A549 (cell line): ENCODE measurements around the gene FAM89B. TPM values are rescaled to one million over a fixed set of nuclear protein-coding genes. Genes with fewer than 3 reads are reported as not detected.
A peak's percentile ranks its signal among the peaks of the same experiment; 100 is the strongest.

Experiments used
- CBX2 ChIP-seq: fragments of 200-600 bp; sonication (generic); IDR thresholded peaks from 2 replicates; pipeline ENCODE4 v1.6.1; 2016; ENCODE audit warnings: low read depth, mild to moderate bottlenecking, borderline replicate concordance
- CBX8 ChIP-seq: fragments of 200-600 bp; sonication (generic); IDR thresholded peaks from 2 replicates; pipeline ENCODE4 v1.6.1; 2016
- CHD2 ChIP-seq: fragments of 150-350 bp; IDR thresholded peaks from 2 replicates; pipeline ENCODE4 v1.6.1; 2014; ENCODE audit warnings: low read length; ENCODE audit not compliant: partially characterized antibody
- CTCF ChIP-seq: fragments of >200 bp; sonication (Bioruptor Twin); formaldehyde crosslinking; IDR thresholded peaks from 3 replicates; pipeline ENCODE4 v1.5.1; 2016
- EHMT2 ChIP-seq: fragments of 200-600 bp; sonication (generic); IDR thresholded peaks from 2 replicates; pipeline ENCODE4 v1.6.1; 2016; ENCODE audit warnings: antibody characterized with exemption, low read depth, mild to moderate bottlenecking, moderate library complexity
- EP300 ChIP-seq, 2 experiments: fragments of >200 bp; sonication (Bioruptor Twin); formaldehyde crosslinking; IDR thresholded peaks; 2 replicates in 1 of 2; 3 replicates in 1 of 2; pipeline ENCODE4 v1.6.1; 2016 to 2017
- FOSB ChIP-seq: fragments of 250-450 bp; sonication (Bioruptor Pico); IDR thresholded peaks from 2 replicates; pipeline ENCODE4 v1.5.0; 2020; ENCODE audit warnings: mild to moderate bottlenecking, moderate library complexity
- FOSL2 ChIP-seq, 2 experiments: fragments of 450-650 bp in 1 of 2; fragments of >200 bp in 1 of 2; sonication (Bioruptor Twin) in 1 of 2; formaldehyde crosslinking; IDR thresholded peaks; 2 replicates each; pipeline versions ENCODE4 v1.5.0 to v1.6.1; 2016 to 2020; ENCODE audit warnings: mild to moderate bottlenecking in 1 of 2, moderate library complexity in 1 of 2
- GATA3 ChIP-seq: IDR thresholded peaks from 2 replicates; pipeline ENCODE4 v1.6.1; 2012; ENCODE audit warnings: borderline replicate concordance
- HDAC2 ChIP-seq: fragments of 200-600 bp; sonication (generic); IDR thresholded peaks from 2 replicates; pipeline ENCODE4 v1.6.1; 2016
- HOXB13 ChIP-seq: fragments of 250-450 bp; sonication (Bioruptor Pico); IDR thresholded peaks from 2 replicates; pipeline ENCODE4 v1.5.0; 2020; ENCODE audit warnings: low read depth, mild to moderate bottlenecking, moderate library complexity
- HOXB5 ChIP-seq: fragments of 250-450 bp; sonication (Bioruptor Pico); IDR thresholded peaks from 2 replicates; pipeline ENCODE4 v1.5.0; 2020; ENCODE audit warnings: mild to moderate bottlenecking, moderate library complexity
- KDM1A ChIP-seq: fragments of 200-600 bp; sonication (generic); IDR thresholded peaks from 2 replicates; pipeline ENCODE4 v1.6.1; 2016; ENCODE audit warnings: low read depth, mild to moderate bottlenecking
- KDM5A ChIP-seq: fragments of 200-600 bp; sonication (generic); IDR thresholded peaks from 2 replicates; pipeline ENCODE4 v1.6.1; 2016; ENCODE audit warnings: antibody characterized with exemption, mild to moderate bottlenecking
- MAZ ChIP-seq: fragments of 150-350 bp; IDR thresholded peaks from 2 replicates; pipeline ENCODE4 v1.6.1; 2014; ENCODE audit warnings: antibody characterized with exemption, low read depth, low read length, borderline replicate concordance
- NPAS2 ChIP-seq: fragments of 250-450 bp; sonication (Bioruptor Pico); IDR thresholded peaks from 2 replicates; pipeline ENCODE4 v1.8.0; 2022; ENCODE audit warnings: mild to moderate bottlenecking, moderate library complexity, borderline replicate concordance
- PHF8 ChIP-seq: fragments of 200-600 bp; sonication (generic); IDR thresholded peaks from 2 replicates; pipeline ENCODE4 v1.6.1; 2016; ENCODE audit warnings: low read depth, mild to moderate bottlenecking, antibody characterized with exemption, moderate library complexity, borderline replicate concordance
- POLR2AphosphoS2 ChIP-seq: conservative IDR thresholded peaks from 2 replicates; pipeline ENCODE4 v1.6.1; 2012; ENCODE audit warnings: low read length, improper control_type of control experiment, inconsistent platforms
- RAD21 ChIP-seq, 2 experiments: fragments of >200 bp in 1 of 2; sonication (Bioruptor Twin) in 1 of 2; formaldehyde crosslinking in 1 of 2; IDR thresholded peaks in 1 of 2; conservative IDR thresholded peaks in 1 of 2; 2 replicates in 1 of 2; 3 replicates in 1 of 2; pipeline ENCODE4 v1.6.1; 2012 to 2018; ENCODE audit warnings: inconsistent platforms in 1 of 2
- RARB ChIP-seq: fragments of 250-450 bp; sonication (Bioruptor Pico); IDR thresholded peaks from 2 replicates; pipeline ENCODE4 v1.8.0; 2021; ENCODE audit warnings: mild to moderate bottlenecking, moderate library complexity
- RFX5 ChIP-seq: fragments of 450-650 bp; IDR thresholded peaks from 2 replicates; pipeline ENCODE4 v1.7.1; 2014; ENCODE audit warnings: antibody characterized with exemption, mild to moderate bottlenecking, moderate library complexity
- RNF2 ChIP-seq: fragments of 200-600 bp; sonication (generic); IDR thresholded peaks from 2 replicates; pipeline ENCODE4 v1.6.1; 2016; ENCODE audit warnings: low read depth, mild to moderate bottlenecking, antibody characterized with exemption, moderate library complexity, borderline replicate concordance
- SMC3 ChIP-seq: fragments of >200 bp; sonication (Bioruptor Twin); formaldehyde crosslinking; IDR thresholded peaks from 3 replicates; pipeline ENCODE4 v1.6.1; 2018; ENCODE audit warnings: inconsistent platforms
- SREBF2 ChIP-seq: fragments of 450-650 bp; IDR thresholded peaks from 2 replicates; pipeline ENCODE4 v1.6.1; 2014; ENCODE audit warnings: mild to moderate bottlenecking, moderate library complexity
- TFCP2L1 ChIP-seq: fragments of 250-450 bp; sonication (Bioruptor Pico); IDR thresholded peaks from 2 replicates; pipeline ENCODE4 v1.5.0; 2021; ENCODE audit warnings: mild to moderate bottlenecking
- ZC3H11A ChIP-seq: fragments of 450-650 bp; IDR thresholded peaks from 2 replicates; pipeline ENCODE4 v1.6.1; 2014; ENCODE audit warnings: antibody characterized with exemption, mild to moderate bottlenecking
- ZSCAN20 ChIP-seq: fragments of 250-450 bp; sonication (Bioruptor Pico); IDR thresholded peaks from 2 replicates; pipeline ENCODE4 v1.8.0; 2022; ENCODE audit warnings: mild to moderate bottlenecking, moderate library complexity
- polyA plus RNA-seq, 4 experiments: library from polyadenylated mRNA; depleted of rRNA in 3 of 4; stranded (reverse); fragments of >200 nt; fragmentation: RNase III in 1 of 4; extraction: RNeasy Plus Mini Kit Qiagen cat#74134 plus additional on column Dnase treatment in 1 of 4; gene quantifications; 2 replicates in 3 of 4; 3 replicates in 1 of 4; pipeline ENCODE4 v1.2.3, GENCODE V29; 2011 to 2017
- TF ChIP-seq, protein P1 (sequence below): fragments of 450-650 bp; IDR thresholded peaks from 2 replicates; pipeline ENCODE4 v1.6.1; 2014; ENCODE audit warnings: antibody characterized with exemption
- TF ChIP-seq, protein P2 (sequence below): fragments of 250-450 bp; sonication (Bioruptor Pico); IDR thresholded peaks from 2 replicates; pipeline ENCODE4 v1.5.0; 2021; ENCODE audit warnings: mild to moderate bottlenecking, moderate library complexity, borderline replicate concordance
- TF ChIP-seq, protein P3 (sequence below): fragments of 200-600 bp; sonication (generic); IDR thresholded peaks from 2 replicates; pipeline ENCODE4 v1.6.1; 2016; ENCODE audit warnings: antibody characterized with exemption, mild to moderate bottlenecking, moderate library complexity
- TF ChIP-seq, protein P4 (sequence below): IDR thresholded peaks from 2 replicates; pipeline ENCODE4 v1.6.1; 2012; ENCODE audit warnings: low read depth, borderline replicate concordance
- TF ChIP-seq, protein P5 (sequence below): fragments of >200 bp; sonication (Bioruptor Twin); formaldehyde crosslinking; IDR thresholded peaks from 3 replicates; pipeline ENCODE4 v1.6.1; 2016

The FAM89B gene
- polyA plus RNA-seq, 2 of the 4 experiments (the other 2 are of a cell fraction) = 13.5 to 23.9 TPM

DNA sequence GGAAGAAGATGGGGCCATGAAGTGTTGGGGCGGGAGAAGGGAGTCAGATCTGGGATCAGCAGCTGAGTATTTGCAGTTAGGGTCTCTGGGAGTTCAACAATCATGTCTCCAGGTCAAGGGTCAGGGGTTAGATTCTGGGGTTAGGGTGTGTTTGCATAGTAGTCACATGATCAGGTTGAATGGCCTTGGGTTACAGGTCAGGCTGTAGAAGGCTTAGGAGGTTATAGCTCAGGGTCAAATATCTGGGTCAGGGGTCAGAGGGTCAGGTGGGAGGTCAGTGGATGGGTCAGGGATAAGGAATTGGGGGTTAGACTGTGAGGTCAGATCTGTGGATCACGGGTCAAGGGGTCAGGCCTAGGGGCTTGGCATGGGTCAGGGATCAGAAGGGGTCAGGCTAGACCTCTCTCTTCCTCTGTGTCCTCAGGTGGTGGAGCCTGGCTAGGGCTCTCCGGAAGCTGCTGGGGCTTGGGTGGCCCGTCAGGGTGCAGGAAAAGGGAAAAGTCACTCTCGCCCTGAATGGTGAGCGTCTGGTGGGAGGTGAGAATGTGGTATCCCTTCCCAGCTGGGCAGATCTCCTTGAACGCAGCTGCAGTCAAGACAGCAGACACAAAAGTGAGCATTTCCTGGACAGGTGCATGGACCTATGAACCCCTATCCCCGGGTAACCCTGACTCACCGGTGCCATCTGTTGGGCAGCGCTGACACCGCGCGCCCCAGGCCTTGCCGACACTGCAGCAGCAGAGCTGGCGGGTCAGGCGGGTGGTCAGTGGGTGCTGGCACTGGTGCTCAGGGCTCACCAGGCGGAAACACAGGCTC, 20.6 kb upstream of the FAM89B start (continued):
- TF ChIP-seq FOSB (CRISPR knock-in tag) (no peak), CBX8 (no peak), PHF8 (no peak), SREBF2 (no peak), SMC3 (peak; percentile 35; the same call in 1 of the 3 replicates), HDAC2 (no peak), RFX5 (no peak), ZSCAN20 (CRISPR knock-in tag) (no peak), EP300 (IDR thresholded peaks at IDR 0.05) (no peak), CBX2 (no peak), HOXB5 (CRISPR knock-in tag) (no peak), FOSL2 (IDR thresholded peaks at IDR 0.05) (no peak), FOSL2 (CRISPR knock-in tag; IDR thresholded peaks at IDR 0.05) (0 out of 2 replicates have a peak, but pooled peaks have one; percentile 16), POLR2AphosphoS2 (no peak), RAD21 (conservative IDR thresholded peaks at IDR 0.05 in 1 of 2, IDR thresholded peaks at IDR 0.05 in 1 of 2) (peak; percentile 42 to 52; a peak in 4 of 5 replicates), GATA3 (no peak), KDM5A (no peak), RNF2 (no peak), KDM1A (no peak), MAZ (no peak), TFCP2L1 (CRISPR knock-in tag) (no peak), RARB (CRISPR knock-in tag) (no peak), CTCF (peak; percentile 54), NPAS2 (CRISPR knock-in tag) (no peak), HOXB13 (CRISPR knock-in tag) (no peak), EHMT2 (no peak), ZC3H11A (no peak), CHD2 (no peak)
- TF ChIP-seq, protein P1, sequence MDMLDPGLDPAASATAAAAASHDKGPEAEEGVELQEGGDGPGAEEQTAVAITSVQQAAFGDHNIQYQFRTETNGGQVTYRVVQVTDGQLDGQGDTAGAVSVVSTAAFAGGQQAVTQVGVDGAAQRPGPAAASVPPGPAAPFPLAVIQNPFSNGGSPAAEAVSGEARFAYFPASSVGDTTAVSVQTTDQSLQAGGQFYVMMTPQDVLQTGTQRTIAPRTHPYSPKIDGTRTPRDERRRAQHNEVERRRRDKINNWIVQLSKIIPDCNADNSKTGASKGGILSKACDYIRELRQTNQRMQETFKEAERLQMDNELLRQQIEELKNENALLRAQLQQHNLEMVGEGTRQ = no peak
- TF ChIP-seq, protein P2, sequence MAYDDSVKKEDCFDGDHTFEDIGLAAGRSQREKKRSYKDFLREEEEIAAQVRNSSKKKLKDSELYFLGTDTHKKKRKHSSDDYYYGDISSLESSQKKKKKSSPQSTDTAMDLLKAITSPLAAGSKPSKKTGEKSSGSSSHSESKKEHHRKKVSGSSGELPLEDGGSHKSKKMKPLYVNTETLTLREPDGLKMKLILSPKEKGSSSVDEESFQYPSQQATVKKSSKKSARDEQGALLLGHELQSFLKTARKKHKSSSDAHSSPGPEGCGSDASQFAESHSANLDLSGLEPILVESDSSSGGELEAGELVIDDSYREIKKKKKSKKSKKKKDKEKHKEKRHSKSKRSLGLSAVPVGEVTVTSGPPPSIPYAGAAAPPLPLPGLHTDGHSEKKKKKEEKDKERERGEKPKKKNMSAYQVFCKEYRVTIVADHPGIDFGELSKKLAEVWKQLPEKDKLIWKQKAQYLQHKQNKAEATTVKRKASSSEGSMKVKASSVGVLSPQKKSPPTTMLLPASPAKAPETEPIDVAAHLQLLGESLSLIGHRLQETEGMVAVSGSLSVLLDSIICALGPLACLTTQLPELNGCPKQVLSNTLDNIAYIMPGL (CRISPR knock-in tag) = no peak
- TF ChIP-seq, protein P3, sequence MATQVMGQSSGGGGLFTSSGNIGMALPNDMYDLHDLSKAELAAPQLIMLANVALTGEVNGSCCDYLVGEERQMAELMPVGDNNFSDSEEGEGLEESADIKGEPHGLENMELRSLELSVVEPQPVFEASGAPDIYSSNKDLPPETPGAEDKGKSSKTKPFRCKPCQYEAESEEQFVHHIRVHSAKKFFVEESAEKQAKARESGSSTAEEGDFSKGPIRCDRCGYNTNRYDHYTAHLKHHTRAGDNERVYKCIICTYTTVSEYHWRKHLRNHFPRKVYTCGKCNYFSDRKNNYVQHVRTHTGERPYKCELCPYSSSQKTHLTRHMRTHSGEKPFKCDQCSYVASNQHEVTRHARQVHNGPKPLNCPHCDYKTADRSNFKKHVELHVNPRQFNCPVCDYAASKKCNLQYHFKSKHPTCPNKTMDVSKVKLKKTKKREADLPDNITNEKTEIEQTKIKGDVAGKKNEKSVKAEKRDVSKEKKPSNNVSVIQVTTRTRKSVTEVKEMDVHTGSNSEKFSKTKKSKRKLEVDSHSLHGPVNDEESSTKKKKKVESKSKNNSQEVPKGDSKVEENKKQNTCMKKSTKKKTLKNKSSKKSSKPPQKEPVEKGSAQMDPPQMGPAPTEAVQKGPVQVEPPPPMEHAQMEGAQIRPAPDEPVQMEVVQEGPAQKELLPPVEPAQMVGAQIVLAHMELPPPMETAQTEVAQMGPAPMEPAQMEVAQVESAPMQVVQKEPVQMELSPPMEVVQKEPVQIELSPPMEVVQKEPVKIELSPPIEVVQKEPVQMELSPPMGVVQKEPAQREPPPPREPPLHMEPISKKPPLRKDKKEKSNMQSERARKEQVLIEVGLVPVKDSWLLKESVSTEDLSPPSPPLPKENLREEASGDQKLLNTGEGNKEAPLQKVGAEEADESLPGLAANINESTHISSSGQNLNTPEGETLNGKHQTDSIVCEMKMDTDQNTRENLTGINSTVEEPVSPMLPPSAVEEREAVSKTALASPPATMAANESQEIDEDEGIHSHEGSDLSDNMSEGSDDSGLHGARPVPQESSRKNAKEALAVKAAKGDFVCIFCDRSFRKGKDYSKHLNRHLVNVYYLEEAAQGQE = no peak
- TF ChIP-seq, protein P4, sequence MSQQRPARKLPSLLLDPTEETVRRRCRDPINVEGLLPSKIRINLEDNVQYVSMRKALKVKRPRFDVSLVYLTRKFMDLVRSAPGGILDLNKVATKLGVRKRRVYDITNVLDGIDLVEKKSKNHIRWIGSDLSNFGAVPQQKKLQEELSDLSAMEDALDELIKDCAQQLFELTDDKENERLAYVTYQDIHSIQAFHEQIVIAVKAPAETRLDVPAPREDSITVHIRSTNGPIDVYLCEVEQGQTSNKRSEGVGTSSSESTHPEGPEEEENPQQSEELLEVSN = no peak
- TF ChIP-seq, protein P5, sequence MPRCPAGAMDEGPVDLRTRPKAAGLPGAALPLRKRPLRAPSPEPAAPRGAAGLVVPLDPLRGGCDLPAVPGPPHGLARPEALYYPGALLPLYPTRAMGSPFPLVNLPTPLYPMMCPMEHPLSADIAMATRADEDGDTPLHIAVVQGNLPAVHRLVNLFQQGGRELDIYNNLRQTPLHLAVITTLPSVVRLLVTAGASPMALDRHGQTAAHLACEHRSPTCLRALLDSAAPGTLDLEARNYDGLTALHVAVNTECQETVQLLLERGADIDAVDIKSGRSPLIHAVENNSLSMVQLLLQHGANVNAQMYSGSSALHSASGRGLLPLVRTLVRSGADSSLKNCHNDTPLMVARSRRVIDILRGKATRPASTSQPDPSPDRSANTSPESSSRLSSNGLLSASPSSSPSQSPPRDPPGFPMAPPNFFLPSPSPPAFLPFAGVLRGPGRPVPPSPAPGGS = no peak
